ENCODE data around the gene BCO2. TPM values are rescaled to one million over a fixed set of nuclear protein-coding genes. Genes with fewer than 3 reads are reported as not detected.

Gene BCO2
- total RNA-seq, 1 donor from 2014 or later = 1.5 TPM

GRCh38 chr11:112247201-112247600 is 71.9 kb downstream of the BCO2 start:
- DNase-seq (ENCODE audit: extremely low spot score, unreplicated experiment) = no peak

GRCh38 chr11:112248201-112248600 is 72.9 kb downstream of the BCO2 start:
- Mint-ChIP-seq H3K27me3 (ENCODE audit: unreplicated experiment) (no peaks in the 10 kb centered on the region), H3K36me3 (ENCODE audit: unreplicated experiment) (peaks cover 10% of the 10 kb centered on the region), H3K4me1 (ENCODE audit: unreplicated experiment) (peaks cover 11% of the 10 kb centered on the region), H3K4me3 (ENCODE audit: unreplicated experiment) (no peak overlapping the region), H3K9me3 (ENCODE audit: unreplicated experiment) (peaks cover 25% of the 10 kb centered on the region), H3K27ac (ENCODE audit: unreplicated experiment) (no peak overlapping the region)
- DNase-seq (ENCODE audit: extremely low spot score, unreplicated experiment) = no peak
- TF ChIP-seq CTCF (IDR thresholded peaks at IDR 0.05) = no peak

More at GRCh38 chr11:112247201-112247600, 71.9 kb downstream of the BCO2 start:
- Mint-ChIP-seq H3K9me3 (ENCODE audit: unreplicated experiment) (peaks cover 25% of the 10 kb centered on the region), H3K27me3 (ENCODE audit: unreplicated experiment) (no peaks in the 10 kb centered on the region), H3K4me1 (ENCODE audit: unreplicated experiment) (peaks cover 11% of the 10 kb centered on the region), H3K36me3 (ENCODE audit: unreplicated experiment) (peaks cover 17% of the 10 kb centered on the region), H3K4me3 (ENCODE audit: unreplicated experiment) (no peak overlapping the region), H3K27ac (ENCODE audit: unreplicated experiment) (no peak overlapping the region)
- TF ChIP-seq CTCF (IDR thresholded peaks at IDR 0.05) = no peak

GRCh38 chr11:112249871-112250610 is 74.7 kb downstream of the BCO2 start:
- H3K4me1 Mint-ChIP-seq (ENCODE audit: unreplicated experiment) = peaks cover 11% of the 10 kb centered on the region
- no peaks in the 10 kb centered on the region for H3K36me3 Mint-ChIP-seq (ENCODE audit: unreplicated experiment)
- H3K27me3 Mint-ChIP-seq (ENCODE audit: unreplicated experiment) = no peaks in the 10 kb centered on the region
- no peak for DNase-seq (ENCODE audit: extremely low spot score, unreplicated experiment)
- no peak overlapping the region for H3K4me3 Mint-ChIP-seq (ENCODE audit: unreplicated experiment)
- peak overlapping the region; percentile 36 for H3K27ac Mint-ChIP-seq (ENCODE audit: unreplicated experiment)
- H3K9me3 Mint-ChIP-seq (ENCODE audit: unreplicated experiment) = peaks cover 9% of the 10 kb centered on the region
- no peak for TF ChIP-seq CTCF (IDR thresholded peaks at IDR 0.05)

GRCh38 chr11:112253605-112254242 is 78.4 kb downstream of the BCO2 start:
- Mint-ChIP-seq H3K4me1 (ENCODE audit: unreplicated experiment) (peaks cover 10% of the 10 kb centered on the region), H3K4me3 (ENCODE audit: unreplicated experiment) (no peak overlapping the region), H3K9me3 (ENCODE audit: unreplicated experiment) (no peaks in the 10 kb centered on the region), H3K27ac (ENCODE audit: unreplicated experiment) (no peak overlapping the region), H3K36me3 (ENCODE audit: unreplicated experiment) (no peaks in the 10 kb centered on the region), H3K27me3 (ENCODE audit: unreplicated experiment) (no peaks in the 10 kb centered on the region)
- no peak for DNase-seq (ENCODE audit: extremely low spot score, unreplicated experiment)
- no peak for TF ChIP-seq CTCF (IDR thresholded peaks at IDR 0.05)

- H3K36me3 Mint-ChIP-seq (ENCODE audit: unreplicated experiment) = no peaks in the 10 kb centered on the region
- DNase-seq (ENCODE audit: extremely low spot score, unreplicated experiment) = no peak
- H3K4me3 Mint-ChIP-seq (ENCODE audit: unreplicated experiment) = no peak overlapping the region
- peaks cover under 1% of the 10 kb centered on the region for H3K4me1 Mint-ChIP-seq (ENCODE audit: unreplicated experiment)
- no peaks in the 10 kb centered on the region for H3K27me3 Mint-ChIP-seq (ENCODE audit: unreplicated experiment)
- H3K9me3 Mint-ChIP-seq (ENCODE audit: unreplicated experiment) = no peaks in the 10 kb centered on the region
- no peak overlapping the region for H3K27ac Mint-ChIP-seq (ENCODE audit: unreplicated experiment)
- TF ChIP-seq CTCF (IDR thresholded peaks at IDR 0.05) = no peak
These were observed 79.9 kb downstream of the BCO2 start for GRCh38 chr11:112255067-112255720.

Measured in osteocyte (in vitro differentiated cells).